Prostate gland (tissue), 2 donors: Measurements from ENCODE around the gene F3.

Experiments
- POLR2AphosphoS5 ChIP-seq: sonication (generic); formaldehyde crosslinking; IDR thresholded peaks from one replicate; pipeline ENCODE4 v1.6.1; 2017; ENCODE audit warnings: antibody characterized with exemption
- TF ChIP-seq, protein P1 (sequence below), 4 experiments: fragments of 200-600 bp in 2 of 4; fragments of 450-650 bp in 2 of 4; sonication (generic) in 2 of 4; IDR thresholded peaks; 1 replicate in 3 of 4; 2 replicates in 1 of 4; pipeline ENCODE4 v1.5.1; 2016 to 2019; ENCODE audit warnings: antibody characterized with exemption in 4 of 4, mild to moderate bottlenecking in 2 of 4, moderate library complexity in 2 of 4

DNA sequence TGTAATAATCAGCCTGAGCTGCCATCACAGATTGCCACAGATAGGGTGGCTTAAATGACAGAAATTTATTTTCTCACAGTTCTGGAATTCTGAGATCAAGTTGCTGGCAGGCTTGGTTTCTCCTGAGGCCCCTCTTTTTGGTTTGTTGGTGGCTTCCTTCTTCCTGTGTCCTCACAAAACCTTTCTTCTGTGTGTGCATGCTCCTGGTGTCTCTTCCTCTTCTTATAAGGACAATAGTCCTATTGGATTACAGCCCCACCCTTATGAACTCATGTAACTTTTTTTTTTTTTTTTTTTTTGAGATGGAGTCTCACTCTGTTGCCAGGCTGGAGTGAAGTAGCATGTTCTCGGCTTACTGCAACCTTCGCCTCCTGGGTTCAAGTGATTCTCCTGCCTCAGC lies 41.0 kb upstream of the F3 start:
- TF ChIP-seq, protein P1, sequence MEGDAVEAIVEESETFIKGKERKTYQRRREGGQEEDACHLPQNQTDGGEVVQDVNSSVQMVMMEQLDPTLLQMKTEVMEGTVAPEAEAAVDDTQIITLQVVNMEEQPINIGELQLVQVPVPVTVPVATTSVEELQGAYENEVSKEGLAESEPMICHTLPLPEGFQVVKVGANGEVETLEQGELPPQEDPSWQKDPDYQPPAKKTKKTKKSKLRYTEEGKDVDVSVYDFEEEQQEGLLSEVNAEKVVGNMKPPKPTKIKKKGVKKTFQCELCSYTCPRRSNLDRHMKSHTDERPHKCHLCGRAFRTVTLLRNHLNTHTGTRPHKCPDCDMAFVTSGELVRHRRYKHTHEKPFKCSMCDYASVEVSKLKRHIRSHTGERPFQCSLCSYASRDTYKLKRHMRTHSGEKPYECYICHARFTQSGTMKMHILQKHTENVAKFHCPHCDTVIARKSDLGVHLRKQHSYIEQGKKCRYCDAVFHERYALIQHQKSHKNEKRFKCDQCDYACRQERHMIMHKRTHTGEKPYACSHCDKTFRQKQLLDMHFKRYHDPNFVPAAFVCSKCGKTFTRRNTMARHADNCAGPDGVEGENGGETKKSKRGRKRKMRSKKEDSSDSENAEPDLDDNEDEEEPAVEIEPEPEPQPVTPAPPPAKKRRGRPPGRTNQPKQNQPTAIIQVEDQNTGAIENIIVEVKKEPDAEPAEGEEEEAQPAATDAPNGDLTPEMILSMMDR (IDR thresholded peaks at IDR 0.05): no peak
- no peak for TF ChIP-seq POLR2AphosphoS5
